Suppressor macrophage treated with lipopolysaccharide for 1 hour (primary cell): ENCODE measurements around the gene ELFN2.

Experiments used
- DNase-seq, 3 donors: peaks; one replicate each; pipeline ENCODE4 v3.0.0-alpha.2; 2020 to 2022

The ELFN2 gene

GRCh38 chr22:37426706-37427134, 559 bp downstream of the ELFN2 start:
- DNase-seq, result no peak

- DNase-seq, result no peak
These were observed 1.2 kb downstream of the ELFN2 start for GRCh38 chr22:37425800-37426705.

GRCh38 chr22:37425369-37425768, 1.9 kb downstream of the ELFN2 start:
- no peak for DNase-seq

- no peak for DNase-seq
These were observed 4.0 kb downstream of the ELFN2 start for GRCh38 chr22:37423283-37423682.

- DNase-seq, result no peak
These were observed 5.8 kb downstream of the ELFN2 start for GRCh38 chr22:37421468-37421877.

GRCh38 chr22:37420686-37421467, 6.4 kb downstream of the ELFN2 start:
- DNase-seq, result peak; percentile 84 to 89 (median 87)

- peak in 2 of 3 donors; percentile 15 to 31 for DNase-seq
These were observed 7.2 kb downstream of the ELFN2 start for GRCh38 chr22:37419969-37420685.

GRCh38 chr22:37419370-37419968, 7.8 kb downstream of the ELFN2 start:
- DNase-seq, result peak in 1 of 3 donors; percentile 17

- no peak for DNase-seq
These were observed 8.5 kb downstream of the ELFN2 start for GRCh38 chr22:37418627-37419369.

- DNase-seq, result no peak
These were observed 9.5 kb downstream of the ELFN2 start for GRCh38 chr22:37417677-37418348.

GRCh38 chr22:37417264-37417663, 10.0 kb downstream of the ELFN2 start:
- DNase-seq, result no peak

- peak; percentile 17 to 60 (median 46) for DNase-seq
These were observed 10.5 kb downstream of the ELFN2 start for GRCh38 chr22:37416827-37417226.

- DNase-seq, result peak; percentile 45 to 47 (median 45)
These were observed 10.9 kb downstream of the ELFN2 start for GRCh38 chr22:37416389-37416788.

- no peak for DNase-seq
These were observed 12.1 kb downstream of the ELFN2 start for GRCh38 chr22:37415210-37415609.

- no peak for DNase-seq
These were observed 13.0 kb downstream of the ELFN2 start for GRCh38 chr22:37414288-37414687.

GRCh38 chr22:37413546-37413945, 13.7 kb downstream of the ELFN2 start:
- no peak for DNase-seq

GRCh38 chr22:37412495-37413250, 14.6 kb downstream of the ELFN2 start:
- peak in 1 of 3 donors; percentile 31 for DNase-seq

- no peak for DNase-seq
These were observed 15.6 kb downstream of the ELFN2 start for GRCh38 chr22:37411655-37412054.

- peak; percentile 62 to 74 (median 63) for DNase-seq
These were observed 16.9 kb downstream of the ELFN2 start for GRCh38 chr22:37410174-37411055.
